Keratinocyte (primary cell): ENCODE measurements around the gene CCND3. TPM values are rescaled to one million over a fixed set of nuclear protein-coding genes. Genes with fewer than 3 reads are reported as not detected.

Source experiments
- DNase-seq: peaks from one replicate; pipeline ENCODE4 v3.0.0-alpha.2; 2011; ENCODE audit warnings: low read depth, missing footprints, low spot score
- FAIRE-seq: peaks from 2 replicates; lab custom pipeline; 2011; peaks lifted over from hg19 to GRCh38; lab: Jason Lieb, UNC
- H2AFZ ChIP-seq: 2 replicates; pipeline ENCODE4 v1.6.0; 2012; ENCODE audit warnings: low read length, control low read depth, inconsistent platforms; ENCODE audit not compliant: control insufficient read depth
- H3K27ac ChIP-seq: 2 replicates; pipeline ENCODE4 v1.5.1; 2011; ENCODE audit warnings: low read length; ENCODE audit not compliant: control insufficient read depth, insufficient read depth
- H3K27me3 ChIP-seq: 3 replicates; pipeline ENCODE4 v1.6.0; 2011; ENCODE audit warnings: low read length; ENCODE audit not compliant: control insufficient read depth, insufficient read depth; ENCODE audit errors: extremely low read depth
- H3K36me3 ChIP-seq, 2 experiments: 2 replicates in 1 of 2; 3 replicates in 1 of 2; pipeline ENCODE4 v1.5.1; 2011; ENCODE audit warnings: low read length in 2 of 2, mild to moderate bottlenecking in 1 of 2; ENCODE audit not compliant: control insufficient read depth in 2 of 2, insufficient read depth in 2 of 2; ENCODE audit errors: extremely low read depth in 1 of 2
- H3K4me1 ChIP-seq: 3 replicates; pipeline ENCODE4 v1.5.1; 2011; ENCODE audit warnings: low read length; ENCODE audit not compliant: control insufficient read depth, insufficient read depth; ENCODE audit errors: extremely low read depth
- H3K4me2 ChIP-seq: 3 replicates; pipeline ENCODE4 v1.6.0; 2011; ENCODE audit warnings: low read depth, low read length; ENCODE audit not compliant: control insufficient read depth, insufficient read depth; ENCODE audit errors: extremely low read depth
- H3K4me3 ChIP-seq, 3 experiments: fragments of 200-600 bp in 1 of 3; sonication (generic) in 1 of 3; 2 replicates in 2 of 3; 3 replicates in 1 of 3; pipeline ENCODE4 v1.5.1; 2011 to 2016; ENCODE audit warnings: low read length in 3 of 3, mild to moderate bottlenecking in 3 of 3, control low read depth in 2 of 3, inconsistent platforms in 1 of 3, low read depth in 1 of 3, mixed read lengths in 1 of 3, mixed run types in 1 of 3, moderate library complexity in 1 of 3; ENCODE audit not compliant: control insufficient read depth in 2 of 3, insufficient read depth in 2 of 3; ENCODE audit errors: extremely low read depth in 1 of 3
- H3K79me2 ChIP-seq: 2 replicates; pipeline ENCODE4 v1.6.0; 2012; ENCODE audit warnings: low read length; ENCODE audit not compliant: control insufficient read depth, insufficient read depth
- H3K9ac ChIP-seq: 3 replicates; pipeline ENCODE4 v1.6.0; 2011; ENCODE audit warnings: low read length; ENCODE audit not compliant: control insufficient read depth, insufficient read depth; ENCODE audit errors: extremely low read depth
- H3K9me1 ChIP-seq: 3 replicates; pipeline ENCODE4 v1.6.0; 2011; ENCODE audit warnings: low read length; ENCODE audit not compliant: control insufficient read depth, insufficient read depth; ENCODE audit errors: extremely low read depth
- H3K9me3 ChIP-seq: 2 replicates; pipeline ENCODE4 v1.5.1; 2012; ENCODE audit warnings: low read depth, low read length; ENCODE audit not compliant: control insufficient read depth
- H4K20me1 ChIP-seq: 3 replicates; pipeline ENCODE4 v1.6.0; 2011; ENCODE audit warnings: low read length; ENCODE audit not compliant: control insufficient read depth, insufficient read depth; ENCODE audit errors: extremely low read depth
- EZH2 ChIP-seq: IDR thresholded peaks from one replicate; pipeline ENCODE4 v1.6.1; 2012; ENCODE audit warnings: inconsistent platforms, mild to moderate bottlenecking, low read length, moderate library complexity
- dilution Hi-C: fragments of 300-500 bp; cut with MboI; formaldehyde crosslinking; loops from one replicate; pipeline ENCODE4 v1.7.0; 2020; ENCODE audit warnings: low sequenced_read_pairs; ENCODE audit not compliant: extremely low pct_ligation_motif_present
- polyA plus RNA-seq, 5 experiments: library from polyadenylated mRNA; depleted of rRNA in 3 of 5; stranded (reverse) in 3 of 5; stranded (forward) in 1 of 5; unstranded in 1 of 5; fragments of >200 nt; gene quantifications; 1 replicate in 1 of 5; 2 replicates in 3 of 5; 3 replicates in 1 of 5; pipeline versions ENCODE4 v1.2.1 to v1.2.3, GENCODE V29; 2011 to 2012; ENCODE audit warnings: missing spikeins in 2 of 5, low read depth in 1 of 5, low replicate concordance in 1 of 5
- TF ChIP-seq, protein P1 (sequence below), 3 experiments: IDR thresholded peaks in 1 of 3; conservative IDR thresholded peaks in 1 of 3; optimal IDR thresholded peaks in 1 of 3; 2 replicates in 2 of 3; 3 replicates in 1 of 3; pipeline versions ENCODE3 to v1.5.1; 2011; ENCODE audit warnings: low read length in 3 of 3, mild to moderate bottlenecking in 3 of 3, moderate library complexity in 2 of 3, control low read depth in 1 of 3, inconsistent platforms in 1 of 3; ENCODE audit not compliant: insufficient read depth in 2 of 3; ENCODE audit errors: extremely low read depth in 1 of 3

CCND3 gene
- polyA plus RNA-seq, 1 donor (not counting 4 experiments of a cell fraction or from before 2014, with no cell fraction given) = 37.3 TPM

DNA sequence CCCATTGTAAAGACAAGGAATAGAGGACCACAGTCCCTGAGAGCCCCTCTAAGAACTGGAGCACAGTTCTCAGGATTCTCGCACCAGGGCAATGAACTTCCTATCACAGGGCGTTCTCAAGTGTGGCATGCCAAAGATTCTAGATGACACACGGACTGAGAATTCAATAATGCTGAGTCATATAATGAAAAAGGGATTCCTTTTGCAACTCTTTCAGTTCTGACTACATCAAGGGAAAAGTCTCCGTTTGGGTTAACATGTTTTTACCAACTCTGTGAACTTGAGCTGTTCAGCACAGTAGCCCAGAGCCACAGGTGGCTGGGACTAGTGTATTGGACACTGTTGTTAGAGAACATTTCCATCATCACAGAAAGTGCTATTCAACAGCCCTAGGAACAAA is 24.1 kb downstream of the CCND3 start:
- Histone ChIP-seq H3K9me1 (peaks cover 4% of the 10 kb centered on the region), H3K4me2 (peak overlapping the region; percentile 76), H3K27ac (peak overlapping the region; percentile 77), H3K36me3 (peaks cover 15 to 20% of the 10 kb centered on the region in 2 experiments), H3K79me2 (peaks cover 49% of the 10 kb centered on the region), H3K9ac (peak overlapping the region; percentile 18), H2AFZ (peak overlapping the region; percentile 56), H3K4me3 (peak overlapping the region in 1 of 3 experiments; percentile 37), H3K27me3 (no peaks in the 10 kb centered on the region), H4K20me1 (no peaks in the 10 kb centered on the region), H3K9me3 (no peaks in the 10 kb centered on the region), H3K4me1 (peaks cover 30% of the 10 kb centered on the region)
- DNase-seq (peak; percentile 61), FAIRE-seq (peak; percentile 81)
- TF ChIP-seq, protein P1, sequence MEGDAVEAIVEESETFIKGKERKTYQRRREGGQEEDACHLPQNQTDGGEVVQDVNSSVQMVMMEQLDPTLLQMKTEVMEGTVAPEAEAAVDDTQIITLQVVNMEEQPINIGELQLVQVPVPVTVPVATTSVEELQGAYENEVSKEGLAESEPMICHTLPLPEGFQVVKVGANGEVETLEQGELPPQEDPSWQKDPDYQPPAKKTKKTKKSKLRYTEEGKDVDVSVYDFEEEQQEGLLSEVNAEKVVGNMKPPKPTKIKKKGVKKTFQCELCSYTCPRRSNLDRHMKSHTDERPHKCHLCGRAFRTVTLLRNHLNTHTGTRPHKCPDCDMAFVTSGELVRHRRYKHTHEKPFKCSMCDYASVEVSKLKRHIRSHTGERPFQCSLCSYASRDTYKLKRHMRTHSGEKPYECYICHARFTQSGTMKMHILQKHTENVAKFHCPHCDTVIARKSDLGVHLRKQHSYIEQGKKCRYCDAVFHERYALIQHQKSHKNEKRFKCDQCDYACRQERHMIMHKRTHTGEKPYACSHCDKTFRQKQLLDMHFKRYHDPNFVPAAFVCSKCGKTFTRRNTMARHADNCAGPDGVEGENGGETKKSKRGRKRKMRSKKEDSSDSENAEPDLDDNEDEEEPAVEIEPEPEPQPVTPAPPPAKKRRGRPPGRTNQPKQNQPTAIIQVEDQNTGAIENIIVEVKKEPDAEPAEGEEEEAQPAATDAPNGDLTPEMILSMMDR (optimal IDR thresholded peaks at IDR 0.05 in 1 of 3, IDR thresholded peaks at IDR 0.05 in 1 of 3, conservative IDR thresholded peaks at IDR 0.05 in 1 of 3; ENCODE audit: extremely low read depth in 1 of 3, insufficient read depth in 2 of 3, low read length in 3 of 3) = no peak
- no peak for TF ChIP-seq EZH2
- dilution Hi-C loops = no loop called here

DNA sequence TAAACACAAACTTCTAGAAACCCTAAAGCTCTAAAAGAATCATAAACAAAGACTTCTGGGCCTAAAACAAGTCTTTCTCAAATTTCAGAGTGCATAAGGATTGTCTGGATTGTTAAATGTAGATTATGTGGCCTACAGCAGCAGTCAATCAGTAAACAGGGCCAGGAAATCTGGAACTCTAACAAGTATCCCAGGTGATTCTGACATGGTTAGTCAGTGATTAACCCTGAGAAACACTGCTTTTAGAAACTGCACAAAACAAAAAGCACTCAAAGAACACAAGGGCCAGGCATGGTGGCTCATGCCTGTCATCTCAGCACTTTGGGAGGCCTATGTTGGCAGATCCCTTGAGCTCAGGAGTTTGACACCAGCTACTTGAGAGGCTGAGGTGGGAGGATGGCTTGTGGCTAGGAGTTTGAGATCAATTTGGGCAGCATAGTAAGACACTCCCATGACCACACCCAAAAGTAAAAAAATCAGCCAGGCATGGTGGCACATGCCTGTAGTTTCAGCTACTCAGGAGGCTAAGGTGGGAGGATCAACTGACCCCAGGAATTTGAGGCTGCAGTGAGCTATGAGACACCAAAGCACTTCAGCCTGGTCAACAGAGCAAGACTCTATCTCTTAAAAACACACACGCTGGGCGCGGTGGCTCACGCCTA is 26.6 kb downstream of the CCND3 start:
- dilution Hi-C loops = no loop called here
- Histone ChIP-seq H4K20me1 (no peaks in the 10 kb centered on the region), H3K79me2 (peaks cover 35% of the 10 kb centered on the region), H3K4me3 (no peak overlapping the region), H3K9me1 (peaks cover 4% of the 10 kb centered on the region), H3K27ac (no peak overlapping the region), H2AFZ (no peak overlapping the region), H3K4me1 (peaks cover 26% of the 10 kb centered on the region), H3K4me2 (no peak overlapping the region), H3K9me3 (no peaks in the 10 kb centered on the region), H3K27me3 (no peaks in the 10 kb centered on the region), H3K9ac (no peak overlapping the region), H3K36me3 (peaks cover 17 to 29% of the 10 kb centered on the region in 2 experiments)
- FAIRE-seq = no peak
- DNase-seq = no peak
- TF ChIP-seq, protein P1 (optimal IDR thresholded peaks at IDR 0.05 in 1 of 3, IDR thresholded peaks at IDR 0.05 in 1 of 3, conservative IDR thresholded peaks at IDR 0.05 in 1 of 3; ENCODE audit: extremely low read depth in 1 of 3, insufficient read depth in 2 of 3, low read length in 3 of 3) = no peak
- TF ChIP-seq EZH2 = no peak
